ENCODE results near the gene IL1R1. TPM values are rescaled to one million over a fixed set of nuclear protein-coding genes. Genes with fewer than 3 reads are reported as not detected.

IL1R1 gene
- total and polyA plus RNA-seq, 2 donors (not counting 1 experiment from before 2014, with no cell fraction given) = 110 to 232 TPM

DNA sequence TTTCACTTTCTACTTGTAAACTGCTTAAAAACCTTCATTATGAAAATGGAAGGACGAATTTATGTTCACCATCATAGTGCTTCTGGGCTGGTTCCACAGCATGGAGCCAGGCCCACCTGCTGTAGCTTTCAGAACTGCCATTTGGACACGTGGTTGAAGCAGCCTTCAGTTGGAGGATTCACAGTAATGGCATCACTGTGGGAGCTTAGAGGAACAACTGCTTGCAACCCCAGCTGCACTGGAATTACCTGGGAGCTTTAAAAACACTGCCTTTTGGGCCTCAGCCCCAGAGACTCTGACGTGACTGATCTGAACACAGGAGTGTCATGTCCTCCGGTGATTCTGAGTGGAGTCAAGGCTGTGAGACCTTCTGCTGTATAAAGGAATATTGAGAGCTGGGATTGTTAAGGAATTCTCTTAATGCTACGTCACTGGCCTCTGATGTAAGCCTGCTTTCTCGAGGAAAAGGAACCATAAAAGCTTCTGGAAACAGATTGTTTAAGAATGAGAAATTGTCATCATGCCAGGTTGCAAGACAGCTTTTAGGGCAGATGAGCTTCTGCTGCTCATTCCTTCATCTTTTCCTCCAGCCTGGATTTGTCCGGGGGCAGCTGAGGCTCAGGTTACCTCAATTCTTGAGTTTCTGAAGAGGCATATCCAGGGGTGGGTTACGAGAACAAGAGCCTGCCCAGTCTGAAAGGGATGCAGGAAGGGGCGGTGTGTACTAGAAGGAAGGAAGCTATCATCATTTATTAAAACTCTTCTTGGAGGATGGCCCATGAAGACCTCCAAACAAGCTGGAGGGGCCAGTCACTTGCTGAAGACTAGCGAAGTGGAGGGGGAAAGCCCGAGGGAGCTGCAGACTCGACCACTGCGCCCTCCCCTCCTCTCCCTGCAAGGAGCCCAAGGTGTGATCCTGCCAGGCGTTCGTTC, 1.3 kb upstream of the IL1R1 start:
- Histone ChIP-seq H3K27ac (ENCODE audit: insufficient read depth, low read length) (peak overlapping the region; percentile 97), H2AFZ (ENCODE audit: low read length) (no peak overlapping the region), H3K9ac (ENCODE audit: insufficient read depth, low read length) (peak overlapping the region; percentile 21)

DNA sequence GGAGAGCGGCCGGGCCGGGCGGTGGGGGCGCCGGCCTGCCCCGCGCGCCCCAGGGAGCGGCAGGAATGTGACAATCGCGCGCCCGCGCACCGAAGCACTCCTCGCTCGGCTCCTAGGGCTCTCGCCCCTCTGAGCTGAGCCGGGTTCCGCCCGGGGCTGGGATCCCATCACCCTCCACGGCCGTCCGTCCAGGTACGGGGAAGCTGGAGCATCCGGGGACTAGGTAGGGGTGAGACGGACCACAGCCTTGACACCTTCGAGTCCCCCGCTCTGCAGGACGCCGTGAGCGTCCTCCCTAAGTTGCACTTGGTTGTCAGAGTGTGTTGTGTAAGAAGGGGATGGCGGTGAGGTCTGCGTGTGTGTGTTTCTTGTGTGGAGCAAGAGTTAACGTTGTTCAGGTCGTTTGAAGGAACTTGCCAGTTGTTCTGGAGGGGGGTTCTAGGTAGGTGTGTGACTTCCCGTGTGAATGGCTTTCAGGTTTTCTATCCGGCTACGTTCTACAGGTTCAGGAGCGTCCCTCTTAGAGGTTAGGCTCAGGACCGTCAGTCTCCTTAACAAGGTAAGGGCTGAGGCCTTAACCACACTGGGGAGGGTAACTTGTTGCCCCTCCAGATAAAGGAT, 393 bp downstream of the IL1R1 start:
- H3K79me2 ChIP-seq (ENCODE audit: control insufficient read depth, insufficient read depth, low read length) = peaks cover 44% of the 10 kb centered on the region
- DNase-seq (ENCODE audit: low read depth in 2 of 2) = peak; percentile 60 to 68
- H3K4me2 ChIP-seq (ENCODE audit: extremely low read depth, insufficient read depth, low read length) = peak overlapping the region; percentile 93
- TF ChIP-seq CTCF (conservative IDR thresholded peaks at IDR 0.05 in 1 of 2, IDR thresholded peaks at IDR 0.05 in 1 of 2; ENCODE audit: low read depth in 1 of 2, low read length in 2 of 2) (no peak), EZH2 (IDR thresholded peaks at IDR 0.05; ENCODE audit: low read length, missing control alignments) (no peak)
- peak overlapping the region; percentile 69 to 99 (median 92) for H3K4me3 ChIP-seq (replicated peaks in 1 of 4; ENCODE audit: control extremely low read depth in 1 of 4, insufficient read depth in 1 of 4, low read depth in 3 of 4, low read length in 4 of 4)
- H4K20me1 ChIP-seq (ENCODE audit: control insufficient read depth, extremely low read depth, insufficient read depth, low read length) = no peaks in the 10 kb centered on the region
- H3K9me3 ChIP-seq (ENCODE audit: control insufficient read depth, insufficient read depth, low read depth, low read length) = peaks cover 11% of the 10 kb centered on the region
- H3K27ac ChIP-seq (ENCODE audit: insufficient read depth, low read length) = peak overlapping the region; percentile 97
- H3K27me3 ChIP-seq (ENCODE audit: control insufficient read depth, insufficient read depth, low read length) = no peaks in the 10 kb centered on the region
- peak overlapping the region; percentile 57 for H2AFZ ChIP-seq (ENCODE audit: low read length)
- peaks cover 11% of the 10 kb centered on the region for H3K4me1 ChIP-seq (ENCODE audit: control insufficient read depth, extremely low read depth, insufficient read depth, low read length)
- H3K36me3 ChIP-seq (ENCODE audit: control insufficient read depth, insufficient read depth, low read length) = peaks cover 14% of the 10 kb centered on the region
- H3K9ac ChIP-seq (ENCODE audit: insufficient read depth, low read length) = peak overlapping the region; percentile 94

More for the DNA sequence above, 1.3 kb upstream of the IL1R1 start:
- Histone ChIP-seq H3K36me3 (ENCODE audit: control insufficient read depth, insufficient read depth, low read length) (peaks cover 13% of the 10 kb centered on the region), H3K4me3 (replicated peaks in 1 of 4; ENCODE audit: control extremely low read depth in 1 of 4, insufficient read depth in 1 of 4, low read depth in 3 of 4, low read length in 4 of 4) (peak overlapping the region in 3 of 4 experiments; percentile 62 to 95 (median 69)), H3K4me1 (ENCODE audit: control insufficient read depth, extremely low read depth, insufficient read depth, low read length) (peaks cover 11% of the 10 kb centered on the region), H3K9me3 (ENCODE audit: control insufficient read depth, insufficient read depth, low read depth, low read length) (peaks cover 11% of the 10 kb centered on the region), H4K20me1 (ENCODE audit: control insufficient read depth, extremely low read depth, insufficient read depth, low read length) (no peaks in the 10 kb centered on the region), H3K4me2 (ENCODE audit: extremely low read depth, insufficient read depth, low read length) (peak overlapping the region; percentile 96), H3K27me3 (ENCODE audit: control insufficient read depth, insufficient read depth, low read length) (no peaks in the 10 kb centered on the region), H3K79me2 (ENCODE audit: control insufficient read depth, insufficient read depth, low read length) (peaks cover 31% of the 10 kb centered on the region)
- TF ChIP-seq EZH2 (IDR thresholded peaks at IDR 0.05; ENCODE audit: low read length, missing control alignments) (no peak), CTCF (conservative IDR thresholded peaks at IDR 0.05 in 1 of 2, IDR thresholded peaks at IDR 0.05 in 1 of 2; ENCODE audit: low read depth in 1 of 2, low read length in 2 of 2) (no peak)
- peak; percentile 80 to 97 for DNase-seq (ENCODE audit: low read depth in 2 of 2)

DNA sequence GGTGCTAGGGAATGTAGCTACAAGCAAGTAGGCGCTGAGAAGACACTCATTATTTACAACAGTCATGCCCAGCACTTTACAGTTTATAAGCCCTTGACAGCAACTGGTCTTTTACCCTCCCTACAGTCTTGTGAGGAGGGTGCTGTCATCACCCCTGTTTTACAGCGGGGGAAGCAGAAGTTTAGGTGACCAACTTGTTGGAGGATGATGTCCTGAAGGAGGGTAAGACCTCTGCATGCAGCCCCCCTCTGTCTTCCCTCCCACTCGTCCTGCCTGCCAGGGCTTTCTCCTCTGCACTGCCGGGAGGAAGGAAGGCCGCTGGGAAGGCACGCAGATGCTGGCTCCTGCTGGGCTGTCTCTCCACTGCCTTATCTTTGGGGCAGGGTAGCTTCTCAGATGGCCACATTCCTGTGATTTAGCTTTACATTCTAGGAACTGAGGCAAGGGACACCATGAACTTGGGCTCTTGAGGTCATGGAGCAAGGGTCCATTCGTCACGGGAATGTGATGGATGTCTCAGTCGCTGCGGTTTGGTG, 972 bp downstream of the IL1R1 start:
- DNase-seq (ENCODE audit: low read depth in 2 of 2) = peak; percentile 42 to 60
- Histone ChIP-seq H3K4me2 (ENCODE audit: extremely low read depth, insufficient read depth, low read length) (peak overlapping the region; percentile 93), H3K4me3 (replicated peaks in 1 of 4; ENCODE audit: control extremely low read depth in 1 of 4, insufficient read depth in 1 of 4, low read depth in 3 of 4, low read length in 4 of 4) (peak overlapping the region; percentile 69 to 99 (median 92)), H3K79me2 (ENCODE audit: control insufficient read depth, insufficient read depth, low read length) (peaks cover 45% of the 10 kb centered on the region), H3K4me1 (ENCODE audit: control insufficient read depth, extremely low read depth, insufficient read depth, low read length) (peaks cover 11% of the 10 kb centered on the region), H3K27me3 (ENCODE audit: control insufficient read depth, insufficient read depth, low read length) (no peaks in the 10 kb centered on the region), H3K9me3 (ENCODE audit: control insufficient read depth, insufficient read depth, low read depth, low read length) (peaks cover 11% of the 10 kb centered on the region), H2AFZ (ENCODE audit: low read length) (peak overlapping the region; percentile 57), H3K36me3 (ENCODE audit: control insufficient read depth, insufficient read depth, low read length) (peaks cover 14% of the 10 kb centered on the region), H4K20me1 (ENCODE audit: control insufficient read depth, extremely low read depth, insufficient read depth, low read length) (no peaks in the 10 kb centered on the region), H3K9ac (ENCODE audit: insufficient read depth, low read length) (peak overlapping the region; percentile 94), H3K27ac (ENCODE audit: insufficient read depth, low read length) (peak overlapping the region; percentile 97)
- peak in 1 of 2 donors; percentile 13 for TF ChIP-seq CTCF (conservative IDR thresholded peaks at IDR 0.05 in 1 of 2, IDR thresholded peaks at IDR 0.05 in 1 of 2; ENCODE audit: low read depth in 1 of 2, low read length in 2 of 2)
- TF ChIP-seq EZH2 (IDR thresholded peaks at IDR 0.05; ENCODE audit: low read length, missing control alignments) = no peak

Data from fibroblast of lung (primary cell).